ENCODE data around the gene DYNLT1. TPM values are rescaled to one million over a fixed set of nuclear protein-coding genes. Genes with fewer than 3 reads are reported as not detected.

Gene DYNLT1
- total RNA-seq, 2 experiments from 2014 or later = 94.3 to 98.3 TPM

DNA sequence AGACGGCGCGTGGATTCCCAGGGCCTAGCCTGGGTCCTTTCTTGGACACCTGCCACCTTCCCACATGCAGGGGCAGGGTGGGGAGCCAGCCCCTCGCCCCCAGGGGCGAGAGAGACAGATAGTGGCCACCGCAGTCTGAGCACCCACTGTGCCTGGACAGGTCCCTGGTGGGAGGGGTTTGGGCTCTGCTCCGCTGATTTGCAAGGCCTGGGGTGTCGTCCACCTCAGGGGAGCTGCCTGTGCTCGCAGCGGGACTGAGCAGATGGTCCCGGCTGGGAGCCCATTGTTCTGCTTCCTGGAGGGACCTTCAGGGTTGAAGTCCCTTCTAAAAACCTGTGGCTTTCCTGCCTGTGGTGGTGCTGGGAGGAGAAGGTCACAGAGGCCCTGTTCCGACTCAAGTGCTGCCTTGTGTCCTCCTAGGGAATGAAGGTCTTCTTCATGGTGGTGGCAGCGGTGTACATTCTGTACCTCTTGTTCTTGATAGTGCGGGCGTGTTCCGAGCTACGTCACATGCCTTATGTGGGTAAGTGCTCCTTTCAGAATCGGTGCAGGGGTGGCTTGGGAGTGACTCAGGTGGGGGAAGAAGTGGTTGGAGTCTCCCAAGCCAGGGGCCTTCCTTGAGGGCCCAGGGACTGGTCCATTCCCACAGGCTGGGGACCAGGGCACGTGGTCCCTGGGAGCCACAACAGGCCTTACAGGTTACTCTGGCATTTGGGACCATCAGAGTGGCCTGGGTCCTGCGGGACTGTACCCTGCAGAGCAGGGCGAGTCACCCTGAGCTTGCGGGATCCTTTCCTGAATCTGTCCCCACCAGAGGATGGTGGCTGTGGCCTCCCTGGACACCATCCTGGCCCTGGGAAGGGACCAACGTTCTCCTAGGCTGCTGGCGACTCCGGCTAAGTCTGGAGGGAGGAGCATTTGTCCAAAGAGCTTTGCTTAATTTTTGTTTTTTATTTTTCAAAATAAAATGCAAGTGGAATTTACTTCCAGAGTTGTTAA, 19.6 kb downstream of the DYNLT1 start:
- Mint-ChIP-seq H3K4me1 (ENCODE audit: low read depth) (peaks cover 23% of the 10 kb centered on the region), H3K36me3 (ENCODE audit: low read depth) (peaks cover 34% of the 10 kb centered on the region), H3K27ac (no peak overlapping the region), H3K27me3 (no peaks in the 10 kb centered on the region), H3K4me3 (no peak overlapping the region), H3K9me3 (no peaks in the 10 kb centered on the region)
- POLR2A ChIA-PET = no interaction called here
- intact Hi-C loops (cut with micrococcal nuclease) = no loop called here
- no peak for DNase-seq
- CTCF ChIA-PET = interaction anchor here (1.0 kb wide), 1 partner anchor 411 kb away, joined by 4 read pairs; no protein-coding TSS in a partner anchor
- TF ChIP-seq, protein P1, sequence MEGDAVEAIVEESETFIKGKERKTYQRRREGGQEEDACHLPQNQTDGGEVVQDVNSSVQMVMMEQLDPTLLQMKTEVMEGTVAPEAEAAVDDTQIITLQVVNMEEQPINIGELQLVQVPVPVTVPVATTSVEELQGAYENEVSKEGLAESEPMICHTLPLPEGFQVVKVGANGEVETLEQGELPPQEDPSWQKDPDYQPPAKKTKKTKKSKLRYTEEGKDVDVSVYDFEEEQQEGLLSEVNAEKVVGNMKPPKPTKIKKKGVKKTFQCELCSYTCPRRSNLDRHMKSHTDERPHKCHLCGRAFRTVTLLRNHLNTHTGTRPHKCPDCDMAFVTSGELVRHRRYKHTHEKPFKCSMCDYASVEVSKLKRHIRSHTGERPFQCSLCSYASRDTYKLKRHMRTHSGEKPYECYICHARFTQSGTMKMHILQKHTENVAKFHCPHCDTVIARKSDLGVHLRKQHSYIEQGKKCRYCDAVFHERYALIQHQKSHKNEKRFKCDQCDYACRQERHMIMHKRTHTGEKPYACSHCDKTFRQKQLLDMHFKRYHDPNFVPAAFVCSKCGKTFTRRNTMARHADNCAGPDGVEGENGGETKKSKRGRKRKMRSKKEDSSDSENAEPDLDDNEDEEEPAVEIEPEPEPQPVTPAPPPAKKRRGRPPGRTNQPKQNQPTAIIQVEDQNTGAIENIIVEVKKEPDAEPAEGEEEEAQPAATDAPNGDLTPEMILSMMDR (IDR thresholded peaks at IDR 0.05) = no peak
- no peak for ATAC-seq

DNA sequence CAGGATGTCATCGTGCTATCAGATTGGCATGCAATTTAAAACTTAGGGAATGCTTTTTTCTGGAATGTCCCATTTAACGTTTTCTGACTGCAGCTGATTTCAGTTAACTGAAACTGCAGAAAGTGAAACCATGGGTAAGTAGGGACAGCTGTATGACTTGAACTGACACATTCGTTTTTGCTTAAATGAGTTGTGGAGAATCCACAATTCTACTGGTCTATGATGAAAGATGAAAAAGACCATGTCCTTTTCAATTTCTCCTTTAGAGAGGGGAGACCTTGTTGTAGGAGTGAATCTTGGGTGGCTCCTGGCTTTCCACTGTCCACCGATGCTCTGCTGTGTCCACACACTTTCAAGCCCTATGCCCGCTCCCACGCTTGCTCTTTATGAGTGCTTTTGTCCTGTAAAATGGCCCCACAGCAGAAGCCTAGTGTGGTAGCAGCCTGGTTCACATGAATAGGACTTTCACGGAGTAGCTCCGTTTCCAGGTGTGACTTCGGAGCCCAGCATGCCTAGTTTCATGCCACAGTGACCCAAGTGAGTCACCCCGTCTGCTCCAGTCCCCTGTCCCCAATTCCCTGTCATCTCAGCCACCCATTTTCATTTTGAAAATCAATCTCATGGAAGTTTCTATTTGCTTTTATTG, 21.9 kb downstream of the DYNLT1 start:
- DNase-seq (no peak), ATAC-seq (no peak)
- CTCF ChIA-PET = interaction anchor here (1.9 kb wide), 1 partner anchor 16 kb away, joined by 7 read pairs; no protein-coding TSS in a partner anchor
- intact Hi-C loops (cut with micrococcal nuclease) = no loop called here
- POLR2A ChIA-PET = interaction anchor here (0.9 kb wide), 1 partner anchor 65 kb away, joined by 4 read pairs; no protein-coding TSS in a partner anchor
- Mint-ChIP-seq H3K4me3 (no peak overlapping the region), H3K9me3 (no peaks in the 10 kb centered on the region), H3K27ac (peak overlapping the region; percentile 37), H3K27me3 (no peaks in the 10 kb centered on the region), H3K36me3 (ENCODE audit: low read depth) (peaks cover 34% of the 10 kb centered on the region), H3K4me1 (ENCODE audit: low read depth) (peaks cover 9% of the 10 kb centered on the region)
- TF ChIP-seq, protein P1 (IDR thresholded peaks at IDR 0.05) = no peak

DNA sequence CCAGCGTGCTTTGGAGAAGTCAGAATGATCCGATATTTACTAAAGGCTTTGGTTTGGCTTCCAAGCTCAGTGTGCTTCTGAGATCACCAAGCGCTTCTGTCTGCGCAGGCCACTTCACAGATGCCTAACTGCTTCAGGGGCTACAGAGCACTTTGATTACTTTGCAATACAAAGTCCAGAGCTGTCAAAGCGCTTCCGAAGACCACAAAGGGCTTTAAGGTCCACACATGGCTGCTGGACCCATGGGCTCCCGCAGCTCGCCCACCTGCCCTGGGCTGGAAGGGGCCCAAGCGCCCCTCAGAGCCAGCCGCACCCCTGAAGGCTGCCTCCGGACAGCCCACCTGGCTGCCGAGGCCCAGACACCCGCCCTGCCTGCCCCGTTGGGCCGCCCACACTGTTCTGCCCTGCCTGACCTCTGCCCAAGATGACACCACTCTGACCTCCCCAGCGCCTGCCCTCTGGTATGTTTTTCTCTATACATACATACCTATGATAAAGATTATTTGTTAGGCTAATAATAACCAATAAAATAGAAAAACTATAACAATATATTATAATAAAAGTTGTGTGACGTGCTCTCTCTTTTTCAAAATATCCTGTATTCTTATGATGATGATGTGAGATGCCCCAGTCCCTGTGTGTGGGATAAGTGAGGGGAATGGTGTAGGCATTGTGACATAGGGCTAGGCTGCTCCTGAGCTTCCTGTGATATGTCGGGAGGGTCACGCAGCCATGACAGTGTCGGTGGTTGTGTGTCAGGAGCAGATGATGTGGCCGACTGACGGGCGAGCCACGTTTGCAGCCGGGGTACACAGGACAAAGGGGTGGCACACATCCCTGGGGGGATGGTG, 22.6 kb downstream of the DYNLT1 start:
- no peak overlapping the region for H3K27ac Mint-ChIP-seq

DNA sequence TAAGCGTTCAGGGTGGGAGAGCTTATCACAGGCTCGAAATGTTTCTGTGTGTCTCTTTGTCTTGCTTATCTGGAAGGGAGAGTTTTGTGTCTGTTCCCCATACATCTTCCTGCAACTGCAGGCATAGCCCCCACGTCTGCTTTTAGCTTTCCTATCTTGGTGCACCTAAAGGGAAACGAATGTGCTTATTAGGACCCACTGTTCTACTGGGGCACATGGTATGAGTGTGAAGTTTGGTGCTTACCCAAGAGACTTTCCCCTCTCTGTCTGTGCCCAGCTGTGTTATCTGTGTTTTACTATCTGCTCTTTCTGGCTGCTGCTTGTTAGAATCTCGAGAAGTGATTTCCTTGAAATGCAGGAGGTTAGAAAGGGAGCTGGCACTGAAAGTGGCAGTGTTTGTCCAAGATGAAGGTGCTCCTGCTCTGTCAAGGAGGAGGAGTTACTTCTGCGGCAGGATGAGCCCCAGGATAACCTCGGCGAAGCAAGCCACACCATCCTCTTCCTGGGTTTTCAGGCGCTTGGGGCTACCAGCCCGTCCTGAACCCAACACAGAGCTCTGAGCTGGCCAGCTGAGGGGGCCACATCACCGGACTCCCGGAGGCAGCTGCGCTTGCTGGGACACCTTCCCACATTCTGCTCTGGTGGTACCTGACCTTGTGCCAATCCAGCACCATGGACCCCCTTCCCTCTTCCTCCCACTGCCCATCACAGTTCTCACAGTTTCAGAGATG, 23.4 kb downstream of the DYNLT1 start:
- Mint-ChIP-seq H3K36me3 (ENCODE audit: low read depth) (peaks cover 31% of the 10 kb centered on the region), H3K4me1 (ENCODE audit: low read depth) (peaks cover 8% of the 10 kb centered on the region), H3K27me3 (no peaks in the 10 kb centered on the region), H3K27ac (no peak overlapping the region), H3K9me3 (no peaks in the 10 kb centered on the region), H3K4me3 (no peak overlapping the region)
- no peak for DNase-seq
- TF ChIP-seq, protein P1 (IDR thresholded peaks at IDR 0.05) = no peak
- ATAC-seq = no peak
- intact Hi-C loops (cut with micrococcal nuclease) = no loop called here
- CTCF ChIA-PET = interaction anchor here (1.1 to 1.9 kb wide), 3 partner anchors 15 to 407 kb away, joined by 3 to 7 read pairs (median 4); no protein-coding TSS in a partner anchor
- POLR2A ChIA-PET = interaction anchor here (0.8 to 1.6 kb wide), 3 partner anchors 9 to 18 kb away, joined by 3 to 5 read pairs (median 3); no protein-coding TSS in a partner anchor

More for the DNA sequence above, 22.6 kb downstream of the DYNLT1 start:
- TF ChIP-seq, protein P1 (IDR thresholded peaks at IDR 0.05) = no peak
- intact Hi-C loops (cut with micrococcal nuclease) = no loop called here
- no peaks in the 10 kb centered on the region for H3K27me3 Mint-ChIP-seq
- H3K4me1 Mint-ChIP-seq (ENCODE audit: low read depth) = peaks cover 8% of the 10 kb centered on the region
- H3K9me3 Mint-ChIP-seq = no peaks in the 10 kb centered on the region
- H3K36me3 Mint-ChIP-seq (ENCODE audit: low read depth) = peaks cover 34% of the 10 kb centered on the region
- no peak for ATAC-seq
- DNase-seq = no peak
- H3K4me3 Mint-ChIP-seq = no peak overlapping the region
- CTCF ChIA-PET = interaction anchor here (1.2 to 1.9 kb wide), 2 partner anchors 16 to 21 kb away, joined by 3 to 7 read pairs; no protein-coding TSS in a partner anchor
- POLR2A ChIA-PET = interaction anchor here (0.9 to 1.6 kb wide), 2 partner anchors 15 to 17 kb away, joined by 3 to 5 read pairs; no protein-coding TSS in a partner anchor
